GM12875 (cell line): ENCODE results near the gene G0S2.

Experiments used
- H3K4me3 ChIP-seq: one replicate; pipeline ENCODE4 v1.5.1; 2011; ENCODE audit warnings: low read depth, low read length, control low read depth
- CTCF ChIP-seq: IDR thresholded peaks from 2 replicates; pipeline ENCODE4 v1.5.1; 2011; ENCODE audit warnings: low read depth, mild to moderate bottlenecking, control low read depth, inconsistent platforms, low read length, moderate library complexity, borderline replicate concordance; ENCODE audit not compliant: insufficient read depth

The G0S2 gene

GRCh38 chr1:209648931-209649776, 26.1 kb upstream of the G0S2 start:
- TF ChIP-seq CTCF, result no peak
- no peak overlapping the region for H3K4me3 ChIP-seq

GRCh38 chr1:209650454-209650853, 24.8 kb upstream of the G0S2 start:
- no peak for TF ChIP-seq CTCF
- no peak overlapping the region for H3K4me3 ChIP-seq

DNA sequence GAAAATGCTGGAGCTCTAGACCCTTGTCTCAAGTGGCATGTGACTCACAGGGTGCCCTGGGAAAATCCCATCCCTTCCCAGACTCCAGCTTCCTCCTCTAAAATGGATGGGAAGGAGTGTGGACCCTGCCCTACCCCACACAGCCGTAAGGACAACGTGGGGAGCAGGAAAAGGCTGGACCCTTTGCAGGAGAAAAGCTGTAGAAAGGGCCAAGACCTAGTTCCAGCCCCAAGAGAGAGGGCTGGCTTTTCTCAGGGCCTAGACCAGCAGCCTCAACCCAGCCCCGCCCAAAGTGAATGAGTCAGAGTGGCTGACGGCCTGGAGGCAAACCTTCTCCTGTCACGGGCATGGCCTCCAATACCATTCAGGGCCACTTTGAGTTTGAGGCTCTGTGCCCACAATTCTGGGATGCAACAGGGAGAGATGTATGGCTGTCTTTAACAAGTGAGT, 24.0 kb upstream of the G0S2 start:
- no peak overlapping the region for H3K4me3 ChIP-seq
- TF ChIP-seq CTCF, result no peak

- no peak for TF ChIP-seq CTCF
- H3K4me3 ChIP-seq, result no peak within 1 kb of the TSS
Measured at GRCh38 chr1:209652121-209652735, 23.0 kb upstream of the G0S2 start, which contains the start of gene LAMB3. Gene LAMB3, minus strand, starts transcription at chr1:209652425. Its CDS starts 1,481 bp downstream, at chr1:209650944.

GRCh38 chr1:209652873-209653401, 22.3 kb upstream of the G0S2 start:
- TF ChIP-seq CTCF, result no peak
- no peak overlapping the region for H3K4me3 ChIP-seq

- no peak overlapping the region for H3K4me3 ChIP-seq
- TF ChIP-seq CTCF, result no peak
Measured at GRCh38 chr1:209653915-209654351, 21.3 kb upstream of the G0S2 start.
